HEK293 (cell line): ENCODE measurements around the gene EDC3.
"Not testable (repeated sequence)": the region's sequence is repeated elsewhere in the genome, so short reads cannot be mapped to it uniquely, and the experiment has no call there.

Source experiments
- CTCF ChIA-PET: fragments of 350-600 bp; formaldehyde crosslinking; extraction: SDS; loops from one replicate; lab custom pipeline; 2021; ENCODE audit warnings: antibody characterized with exemption; lab: Yijun Ruan, JAX
- POLR2A ChIA-PET: fragments of 300-600 bp; formaldehyde crosslinking; extraction: SDS; loops from one replicate; lab custom pipeline; 2020; ENCODE audit warnings: antibody characterized with exemption, inconsistent platforms; lab: Yijun Ruan, JAX
- H3K27ac ChIP-seq: fragments of 200-500 bp; sonication (Bioruptor generic); 2 replicates; pipeline ENCODE4 v1.5.1; 2014; ENCODE audit warnings: low read depth, low read length, control low read depth, inconsistent platforms; ENCODE audit errors: extremely low read depth
- H3K36me3 ChIP-seq, 2 experiments: fragments of 200-500 bp in 1 of 2; sonication (Bioruptor generic) in 1 of 2; 1 replicate in 1 of 2; 2 replicates in 1 of 2; pipeline ENCODE4 v1.5.1; 2014 to 2017; ENCODE audit warnings: inconsistent platforms in 2 of 2, low read length in 2 of 2; ENCODE audit not compliant: control insufficient read depth in 2 of 2, insufficient read depth in 1 of 2
- H3K4me1 ChIP-seq: fragments of 200-500 bp; sonication (Bioruptor generic); 2 replicates; pipeline ENCODE4 v1.5.1; 2014; ENCODE audit warnings: mild to moderate bottlenecking, low read length, inconsistent platforms; ENCODE audit not compliant: control insufficient read depth, insufficient read depth
- H3K4me3 ChIP-seq: 2 replicates; pipeline ENCODE4 v1.5.1; 2011; ENCODE audit warnings: low read depth, mild to moderate bottlenecking, control low read depth, low read length, moderate library complexity
- H3K9me3 ChIP-seq: fragments of 200-500 bp; sonication (Bioruptor generic); 2 replicates; pipeline ENCODE4 v1.5.1; 2014; ENCODE audit warnings: low read depth, low read length, inconsistent platforms; ENCODE audit not compliant: control insufficient read depth, insufficient read depth
- EGR2 ChIP-seq: fragments of 450-650 bp; formaldehyde crosslinking; IDR thresholded peaks from 2 replicates; pipeline ENCODE4 v1.5.1; 2016; ENCODE audit warnings: low read depth, missing biosample characterization, missing genetic modification characterization
- PRDM1 ChIP-seq: fragments of 450-650 bp; formaldehyde crosslinking; IDR thresholded peaks from 2 replicates; pipeline ENCODE4; 2016; ENCODE audit warnings: missing biosample characterization, missing genetic modification characterization
- WT1 ChIP-seq: fragments of 450-650 bp; formaldehyde crosslinking; IDR thresholded peaks from 2 replicates; pipeline ENCODE4 v1.5.1; 2016; ENCODE audit warnings: missing biosample characterization, missing genetic modification characterization
- ZFHX2 ChIP-seq: fragments of 450-650 bp; formaldehyde crosslinking; conservative IDR thresholded peaks from 2 replicates; pipeline ENCODE4 v1.5.1; 2016; ENCODE audit warnings: missing biosample characterization, missing genetic modification characterization
- ZNF366 ChIP-seq: fragments of 450-650 bp; formaldehyde crosslinking; conservative IDR thresholded peaks from 2 replicates; pipeline ENCODE4 v1.5.1; 2016; ENCODE audit warnings: missing biosample characterization, missing genetic modification characterization
- ZNF529 ChIP-seq: fragments of 450-650 bp; formaldehyde crosslinking; IDR thresholded peaks from 2 replicates; pipeline ENCODE4 v1.5.1; 2017; ENCODE audit warnings: missing genetic modification characterization, missing biosample characterization; ENCODE audit not compliant: insufficient replicate concordance
- ZNF548 ChIP-seq: fragments of 450-650 bp; formaldehyde crosslinking; IDR thresholded peaks from 2 replicates; pipeline ENCODE4 v1.5.1; 2016; ENCODE audit warnings: missing biosample characterization, missing genetic modification characterization
- ZNF600 ChIP-seq: fragments of 450-650 bp; formaldehyde crosslinking; IDR thresholded peaks from 2 replicates; pipeline ENCODE4 v1.5.1; 2016; ENCODE audit warnings: missing biosample characterization, missing genetic modification characterization
- ZNF658 ChIP-seq: fragments of 450-650 bp; formaldehyde crosslinking; IDR thresholded peaks from 2 replicates; pipeline ENCODE4; 2016; ENCODE audit warnings: missing biosample characterization, missing genetic modification characterization
- ZNF677 ChIP-seq: fragments of 450-650 bp; IDR thresholded peaks from 2 replicates; pipeline ENCODE4 v1.5.0; 2018; ENCODE audit warnings: missing biosample characterization, mild to moderate bottlenecking, missing genetic modification characterization, moderate library complexity
- ZNF837 ChIP-seq: fragments of 450-650 bp; formaldehyde crosslinking; IDR thresholded peaks from 2 replicates; pipeline ENCODE4 v1.5.1; 2016; ENCODE audit warnings: missing biosample characterization, missing genetic modification characterization
- TF ChIP-seq, protein P1 (sequence below): fragments of 450-650 bp; formaldehyde crosslinking; IDR thresholded peaks from 2 replicates; pipeline ENCODE4 v1.5.1; 2017; ENCODE audit warnings: missing biosample characterization, missing genetic modification characterization

EDC3 gene

GRCh38 chr15:74598126-74598842, 97.5 kb downstream of the EDC3 start:
- POLR2A ChIA-PET = interaction anchor here (1.3 to 2.2 kb wide), 3 partner anchors 17 to 137 kb away, joined by 3 to 8 read pairs (median 5); partner anchors contain the start of genes CLK3 and UBL7
- Histone ChIP-seq H3K9me3 (no peaks in the 10 kb centered on the region), H3K4me1 (no peaks in the 10 kb centered on the region), H3K36me3 (peaks cover 9 to 35% of the 10 kb centered on the region in 2 experiments; a peak in 2 of 3 replicates), H3K4me3 (peak overlapping the region; percentile 20)
- CTCF ChIA-PET = interaction anchor here (1.2 kb wide), 1 partner anchor 33 kb away, joined by 4 read pairs; no protein-coding TSS in a partner anchor
- peak; percentile 59; the same call in 1 of the 2 replicates for TF ChIP-seq PRDM1
- no peak for TF ChIP-seq ZNF837
- TF ChIP-seq, all 188 proteins: peak for 1
- H3K27ac ChIP-seq = 0 out of 2 replicates have a peak overlapping the region, but pooled peaks have one; percentile 18

DNA sequence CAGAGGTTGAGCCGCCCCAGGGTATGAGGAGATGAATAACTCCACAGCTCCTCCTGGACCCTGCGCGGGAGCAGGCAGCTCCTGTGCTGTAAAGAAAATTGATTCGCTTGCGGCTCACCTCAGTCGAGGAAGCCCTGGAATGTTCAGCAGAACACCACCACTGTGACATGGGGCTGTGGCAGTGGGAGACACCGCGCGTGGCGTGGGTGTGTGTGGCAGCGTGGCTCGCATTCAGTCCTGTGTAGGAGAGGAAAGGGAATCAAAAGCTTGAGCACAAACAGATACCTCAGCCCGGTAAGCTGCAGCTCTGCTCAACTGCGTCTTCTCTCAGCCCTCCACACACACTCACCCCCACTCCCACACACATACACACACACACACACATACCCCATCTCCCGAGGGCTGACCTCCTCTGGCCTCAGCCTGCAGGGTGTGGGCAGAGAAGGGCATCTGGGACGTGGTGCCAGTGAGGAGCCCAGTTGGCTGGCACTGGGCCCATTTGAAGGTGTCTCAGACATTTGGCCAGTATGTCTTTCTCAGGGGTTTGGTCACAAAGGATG, 98.6 kb downstream of the EDC3 start:
- CTCF ChIA-PET, H3K27ac ChIP-seq, H3K9me3 ChIP-seq, H3K4me3 ChIP-seq, H3K4me1 ChIP-seq: not testable (repeated sequence)
- TF ChIP-seq EGR2 (tag by site-specific recombination) (peak; percentile 66), ZFHX2 (tag by site-specific recombination) (peak; percentile 67)
- POLR2A ChIA-PET = interaction anchor here (1.5 to 2.2 kb wide), 2 partner anchors 18 to 136 kb away, joined by 5 to 8 read pairs; partner anchors contain the start of genes CLK3 and UBL7
- H3K36me3 ChIP-seq = peaks cover 9 to 46% of the 10 kb centered on the region in 2 experiments; a peak in 2 of 3 replicates

GRCh38 chr15:74596736-74597135, 99.1 kb downstream of the EDC3 start:
- CTCF ChIA-PET, H3K4me3 ChIP-seq, H3K27ac ChIP-seq, H3K4me1 ChIP-seq, H3K9me3 ChIP-seq, POLR2A ChIA-PET: not testable (repeated sequence)
- H3K36me3 ChIP-seq = peaks cover 9 to 51% of the 10 kb centered on the region in 2 experiments; a peak in 2 of 3 replicates

DNA sequence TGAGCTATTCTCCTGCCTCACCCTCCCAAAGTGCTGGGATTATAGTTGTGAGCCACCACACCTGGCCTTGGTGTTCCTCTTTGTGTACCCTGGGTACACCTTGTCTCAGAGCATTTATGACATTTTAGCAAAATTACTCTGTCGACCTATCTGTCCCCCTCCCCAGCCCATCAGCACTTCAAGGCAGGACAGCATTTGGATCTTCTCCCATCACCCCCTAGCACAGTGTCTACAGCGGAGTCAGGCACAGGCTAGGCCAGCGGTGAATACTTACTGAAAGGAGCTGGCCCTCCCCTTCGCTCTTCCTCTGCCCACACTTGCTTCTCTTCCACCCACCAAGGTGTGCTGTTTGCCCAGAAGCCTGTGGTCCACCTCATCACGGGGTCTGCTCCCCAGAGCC, 100.6 kb downstream of the EDC3 start:
- CTCF ChIA-PET = no interaction called here
- no peak overlapping the region for H3K27ac ChIP-seq
- no peaks in the 10 kb centered on the region for H3K4me1 ChIP-seq
- POLR2A ChIA-PET = no interaction called here
- TF ChIP-seq ZNF529 (tag by site-specific recombination) (no peak), ZNF366 (tag by site-specific recombination) (no peak)
- H3K4me3 ChIP-seq = no peak overlapping the region
- no peaks in the 10 kb centered on the region for H3K9me3 ChIP-seq
- H3K36me3 ChIP-seq = peaks cover 9 to 66% of the 10 kb centered on the region in 2 experiments; a peak in 2 of 3 replicates

GRCh38 chr15:74594455-74594854, 101.4 kb downstream of the EDC3 start:
- ChIA-PET POLR2A (no interaction called here), CTCF (interaction anchor here (0.6 kb wide), 1 partner anchor 123 kb away, joined by 4 read pairs; no protein-coding TSS in a partner anchor)
- Histone ChIP-seq H3K4me3 (no peak overlapping the region), H3K36me3 (peaks cover 9 to 71% of the 10 kb centered on the region in 2 experiments; a peak in 2 of 3 replicates), H3K9me3 (no peaks in the 10 kb centered on the region), H3K27ac (no peak overlapping the region), H3K4me1 (no peaks in the 10 kb centered on the region)
- TF ChIP-seq WT1 (tag by site-specific recombination) (peak; percentile 17; the same call in 1 of the 2 replicates), ZNF600 (tag by site-specific recombination) (no peak)
- TF ChIP-seq, all 188 proteins: peak for 1

- ChIA-PET CTCF (interaction anchor here (0.8 kb wide), 1 partner anchor 219 kb away, joined by 3 read pairs; no protein-coding TSS in a partner anchor), POLR2A (no interaction called here)
- Histone ChIP-seq H3K9me3 (no peaks in the 10 kb centered on the region), H3K4me3 (no peak overlapping the region), H3K27ac (no peak overlapping the region), H3K4me1 (0 out of 2 replicates have a peak, but pooled peaks cover 3% of the 10 kb centered on the region), H3K36me3 (peaks cover 9 to 66% of the 10 kb centered on the region in 2 experiments; a peak in 2 of 3 replicates)
- TF ChIP-seq ZNF677 (tag by site-specific recombination) (no peak), WT1 (tag by site-specific recombination) (no peak), ZNF548 (tag by site-specific recombination) (no peak), ZNF658 (no peak)
- TF ChIP-seq, protein P1, sequence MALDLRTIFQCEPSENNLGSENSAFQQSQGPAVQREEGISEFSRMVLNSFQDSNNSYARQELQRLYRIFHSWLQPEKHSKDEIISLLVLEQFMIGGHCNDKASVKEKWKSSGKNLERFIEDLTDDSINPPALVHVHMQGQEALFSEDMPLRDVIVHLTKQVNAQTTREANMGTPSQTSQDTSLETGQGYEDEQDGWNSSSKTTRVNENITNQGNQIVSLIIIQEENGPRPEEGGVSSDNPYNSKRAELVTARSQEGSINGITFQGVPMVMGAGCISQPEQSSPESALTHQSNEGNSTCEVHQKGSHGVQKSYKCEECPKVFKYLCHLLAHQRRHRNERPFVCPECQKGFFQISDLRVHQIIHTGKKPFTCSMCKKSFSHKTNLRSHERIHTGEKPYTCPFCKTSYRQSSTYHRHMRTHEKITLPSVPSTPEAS (tag by site-specific recombination) = no peak
These were observed 102.7 kb downstream of the EDC3 start for GRCh38 chr15:74593122-74593521.
